Measurements from ENCODE around the gene JUND.

GRCh38 chr19:18266771-18267686 lies 14.4 kb downstream of the JUND start:
- TF ChIP-seq CTCF (IDR thresholded peaks at IDR 0.05; ENCODE audit: insufficient read depth, low read length), result no peak
- no peak for TF ChIP-seq POLR2AphosphoS5 (IDR thresholded peaks at IDR 0.05; ENCODE audit: low read depth)
- no peak for TF ChIP-seq REST (IDR thresholded peaks at IDR 0.05; ENCODE audit: insufficient replicate concordance, low read depth)
- TF ChIP-seq GABPA (IDR thresholded peaks at IDR 0.05; ENCODE audit: low read depth), result no peak

All from HL-60 (cell line).